Activated naive CD8-positive, alpha-beta T cell treated with anti-CD3 and anti-CD28 coated beads for 36 hours (primary cell): Measurements from ENCODE around the gene CGAS. TPM values are rescaled to one million over a fixed set of nuclear protein-coding genes. Genes with fewer than 3 reads are reported as not detected.
"Not testable (repeated sequence)": the region's sequence is repeated elsewhere in the genome, so short reads cannot be mapped to it uniquely, and the experiment has no call there.

Experiments
- DNase-seq: peaks from one replicate; pipeline ENCODE4 v3.0.0; 2021
- H3K27ac Mint-ChIP-seq: one replicate; pipeline ENCODE4 v1.8.0; 2022; ENCODE audit warnings: mild to moderate bottlenecking, moderate library complexity, mixed read lengths
- H3K27me3 Mint-ChIP-seq: one replicate; pipeline ENCODE4 v1.8.0; 2022; ENCODE audit warnings: mild to moderate bottlenecking, mixed read lengths
- H3K36me3 Mint-ChIP-seq: one replicate; pipeline ENCODE4 v1.8.0; 2021; ENCODE audit warnings: mild to moderate bottlenecking, mixed read lengths
- H3K4me1 Mint-ChIP-seq: one replicate; pipeline ENCODE4 v1.8.0; 2021; ENCODE audit warnings: mixed read lengths
- H3K4me3 Mint-ChIP-seq: one replicate; pipeline ENCODE4 v1.8.0; 2022; ENCODE audit warnings: mild to moderate bottlenecking, moderate library complexity, mixed read lengths
- H3K9me3 Mint-ChIP-seq: one replicate; pipeline ENCODE4 v1.8.0; 2022; ENCODE audit warnings: mixed read lengths
- total RNA-seq, 2 experiments: library from RNA; stranded (reverse); gene quantifications; one replicate each; pipeline ENCODE4 v1.2.3, GENCODE V29; 2021

Gene CGAS
- total RNA-seq, 2 experiments from 2014 or later: 27.9 to 29.5 TPM

GRCh38 chr6:73443555-73443954 lies 8.5 kb downstream of the CGAS start:
- no peak for DNase-seq
- peaks cover 49% of the 10 kb centered on the region for H3K36me3 Mint-ChIP-seq
- H3K27me3 Mint-ChIP-seq: no peaks in the 10 kb centered on the region
- peaks cover 20% of the 10 kb centered on the region for H3K4me1 Mint-ChIP-seq
- H3K27ac Mint-ChIP-seq: no peak overlapping the region
- no peak overlapping the region for H3K4me3 Mint-ChIP-seq
- no peaks in the 10 kb centered on the region for H3K9me3 Mint-ChIP-seq

- Mint-ChIP-seq H3K27ac (no peak overlapping the region), H3K36me3 (peaks cover 35% of the 10 kb centered on the region), H3K9me3 (no peaks in the 10 kb centered on the region), H3K27me3 (no peaks in the 10 kb centered on the region), H3K4me3 (no peak overlapping the region), H3K4me1 (no peaks in the 10 kb centered on the region)
- no peak for DNase-seq
These were observed 16.9 kb downstream of the CGAS start for GRCh38 chr6:73435236-73435635.

- Mint-ChIP-seq H3K27me3 (no peaks in the 10 kb centered on the region), H3K9me3 (no peaks in the 10 kb centered on the region), H3K4me1 (peaks cover 19% of the 10 kb centered on the region), H3K27ac (no peak overlapping the region), H3K36me3 (peaks cover 39% of the 10 kb centered on the region), H3K4me3 (no peak overlapping the region)
- no peak for DNase-seq
These were observed 30.6 kb downstream of the CGAS start for GRCh38 chr6:73421534-73421933.

GRCh38 chr6:73418081-73418741 lies 33.9 kb downstream of the CGAS start:
- Mint-ChIP-seq H3K36me3 (peaks cover 29% of the 10 kb centered on the region), H3K27ac (no peak overlapping the region), H3K4me3 (no peak overlapping the region), H3K4me1 (peaks cover 16% of the 10 kb centered on the region), H3K9me3 (no peaks in the 10 kb centered on the region), H3K27me3 (no peaks in the 10 kb centered on the region)
- peak; percentile 13 for DNase-seq

- Mint-ChIP-seq H3K4me3 (no peak overlapping the region), H3K9me3 (no peaks in the 10 kb centered on the region), H3K36me3 (peaks cover 12% of the 10 kb centered on the region), H3K27me3 (no peaks in the 10 kb centered on the region), H3K27ac (no peak overlapping the region), H3K4me1 (no peaks in the 10 kb centered on the region)
- DNase-seq: no peak
These were observed 39.0 kb downstream of the CGAS start for GRCh38 chr6:73413102-73413501.

GRCh38 chr6:73409395-73409794 lies 42.7 kb downstream of the CGAS start:
- Mint-ChIP-seq H3K4me3 (no peak overlapping the region), H3K4me1 (no peaks in the 10 kb centered on the region), H3K27ac (no peak overlapping the region), H3K27me3 (no peaks in the 10 kb centered on the region), H3K36me3 (no peaks in the 10 kb centered on the region), H3K9me3 (no peaks in the 10 kb centered on the region)
- DNase-seq: no peak

GRCh38 chr6:73400656-73401055 lies 51.4 kb downstream of the CGAS start:
- Mint-ChIP-seq H3K36me3 (no peaks in the 10 kb centered on the region), H3K9me3 (no peaks in the 10 kb centered on the region), H3K27me3 (no peaks in the 10 kb centered on the region), H3K4me1 (no peaks in the 10 kb centered on the region), H3K4me3 (no peak overlapping the region), H3K27ac (no peak overlapping the region)
- DNase-seq: no peak

- Mint-ChIP-seq H3K27me3 (peaks cover 7% of the 10 kb centered on the region), H3K27ac (no peak overlapping the region)
These were observed 56.2 kb downstream of the CGAS start for GRCh38 chr6:73395875-73396274.

GRCh38 chr6:73394577-73395354 lies 57.3 kb downstream of the CGAS start, which contains the start of gene DDX43:
Gene DDX43 (plus strand): TSS chr6:73394828. CDS start chr6:73394906, 78 bp downstream.
- Mint-ChIP-seq H3K27ac (peak within 1 kb of the TSS; percentile 79), H3K27me3 (peaks cover 7% of the 10 kb centered on the region), H3K4me1 (peaks cover 12% of the 10 kb centered on the region), H3K36me3 (no peaks in the 10 kb centered on the region), H3K9me3 (no peaks in the 10 kb centered on the region), H3K4me3 (peak within 1 kb of the TSS; percentile 71)
- DNase-seq: peak; percentile 49

More at GRCh38 chr6:73395875-73396274, 56.2 kb downstream of the CGAS start:
- Mint-ChIP-seq H3K9me3 (no peaks in the 10 kb centered on the region), H3K4me1 (peaks cover 12% of the 10 kb centered on the region), H3K4me3 (no peak overlapping the region), H3K36me3 (no peaks in the 10 kb centered on the region)
- no peak for DNase-seq

- Mint-ChIP-seq H3K27ac (no peak overlapping the region), H3K9me3 (no peaks in the 10 kb centered on the region), H3K4me1 (peaks cover 18% of the 10 kb centered on the region), H3K27me3 (peaks cover 7% of the 10 kb centered on the region), H3K36me3 (no peaks in the 10 kb centered on the region), H3K4me3 (no peak overlapping the region)
- no peak for DNase-seq
These were observed 58.8 kb downstream of the CGAS start for GRCh38 chr6:73393278-73393677.

GRCh38 chr6:73392188-73392587 lies 59.9 kb downstream of the CGAS start:
- H3K27me3 Mint-ChIP-seq: peaks cover 11% of the 10 kb centered on the region
- not testable (repeated sequence) for H3K27ac Mint-ChIP-seq, DNase-seq, H3K4me3 Mint-ChIP-seq, H3K9me3 Mint-ChIP-seq, H3K36me3 Mint-ChIP-seq
- H3K4me1 Mint-ChIP-seq: peaks cover 18% of the 10 kb centered on the region

GRCh38 chr6:73391675-73392074 lies 60.4 kb downstream of the CGAS start:
- Mint-ChIP-seq H3K27me3 (peaks cover 11% of the 10 kb centered on the region), H3K4me3 (no peak overlapping the region), H3K27ac (no peak overlapping the region), H3K36me3 (no peaks in the 10 kb centered on the region), H3K9me3 (no peaks in the 10 kb centered on the region), H3K4me1 (peaks cover 18% of the 10 kb centered on the region)
- no peak for DNase-seq

GRCh38 chr6:73389854-73390253 lies 62.2 kb downstream of the CGAS start:
- Mint-ChIP-seq H3K4me3 (no peak overlapping the region), H3K27me3 (peaks cover 11% of the 10 kb centered on the region), H3K9me3 (no peaks in the 10 kb centered on the region), H3K4me1 (peaks cover 18% of the 10 kb centered on the region), H3K27ac (no peak overlapping the region), H3K36me3 (no peaks in the 10 kb centered on the region)
- DNase-seq: no peak

GRCh38 chr6:73388800-73389512 lies 63.1 kb downstream of the CGAS start:
- peak; percentile 55 for DNase-seq
- H3K9me3 Mint-ChIP-seq: no peaks in the 10 kb centered on the region
- H3K36me3 Mint-ChIP-seq: no peaks in the 10 kb centered on the region
- peaks cover 18% of the 10 kb centered on the region for H3K4me1 Mint-ChIP-seq
- peak overlapping the region; percentile 77 for H3K4me3 Mint-ChIP-seq
- H3K27ac Mint-ChIP-seq: no peak overlapping the region
- H3K27me3 Mint-ChIP-seq: peaks cover 11% of the 10 kb centered on the region

- no peak for DNase-seq
- Mint-ChIP-seq H3K27ac (no peak overlapping the region), H3K4me3 (peak overlapping the region; percentile 77), H3K9me3 (no peaks in the 10 kb centered on the region), H3K4me1 (peaks cover 18% of the 10 kb centered on the region), H3K27me3 (peaks cover 11% of the 10 kb centered on the region), H3K36me3 (no peaks in the 10 kb centered on the region)
These were observed 63.7 kb downstream of the CGAS start for GRCh38 chr6:73388433-73388799.
